HEK293 (cell line): ENCODE data around the gene ATP5F1D.

Experiments
- CTCF ChIA-PET: fragments of 350-600 bp; formaldehyde crosslinking; extraction: SDS; loops from one replicate; lab custom pipeline; 2021; ENCODE audit warnings: antibody characterized with exemption; lab: Yijun Ruan, JAX
- POLR2A ChIA-PET: fragments of 300-600 bp; formaldehyde crosslinking; extraction: SDS; loops from one replicate; lab custom pipeline; 2020; ENCODE audit warnings: antibody characterized with exemption, inconsistent platforms; lab: Yijun Ruan, JAX
- H3K27ac ChIP-seq: fragments of 200-500 bp; sonication (Bioruptor generic); 2 replicates; pipeline ENCODE4 v1.5.1; 2014; ENCODE audit warnings: low read depth, low read length, control low read depth, inconsistent platforms; ENCODE audit errors: extremely low read depth
- H3K36me3 ChIP-seq, 2 experiments: fragments of 200-500 bp in 1 of 2; sonication (Bioruptor generic) in 1 of 2; 1 replicate in 1 of 2; 2 replicates in 1 of 2; pipeline ENCODE4 v1.5.1; 2014 to 2017; ENCODE audit warnings: inconsistent platforms in 2 of 2, low read length in 2 of 2; ENCODE audit not compliant: control insufficient read depth in 2 of 2, insufficient read depth in 1 of 2
- H3K4me1 ChIP-seq: fragments of 200-500 bp; sonication (Bioruptor generic); 2 replicates; pipeline ENCODE4 v1.5.1; 2014; ENCODE audit warnings: mild to moderate bottlenecking, low read length, inconsistent platforms; ENCODE audit not compliant: control insufficient read depth, insufficient read depth
- H3K4me3 ChIP-seq: 2 replicates; pipeline ENCODE4 v1.5.1; 2011; ENCODE audit warnings: low read depth, mild to moderate bottlenecking, control low read depth, low read length, moderate library complexity
- H3K9me3 ChIP-seq: fragments of 200-500 bp; sonication (Bioruptor generic); 2 replicates; pipeline ENCODE4 v1.5.1; 2014; ENCODE audit warnings: low read depth, low read length, inconsistent platforms; ENCODE audit not compliant: control insufficient read depth, insufficient read depth
- GLI2 ChIP-seq: fragments of 450-650 bp; formaldehyde crosslinking; IDR thresholded peaks from 2 replicates; pipeline ENCODE4; 2017; ENCODE audit warnings: missing biosample characterization, missing genetic modification characterization, low read depth, borderline replicate concordance
- GLIS1 ChIP-seq: fragments of 450-650 bp; formaldehyde crosslinking; IDR thresholded peaks from 2 replicates; pipeline ENCODE4 v1.5.1; 2016; ENCODE audit warnings: missing biosample characterization, missing genetic modification characterization
- OVOL3 ChIP-seq: fragments of 450-650 bp; formaldehyde crosslinking; IDR thresholded peaks from 2 replicates; pipeline ENCODE4 v1.5.1; 2016; ENCODE audit warnings: missing biosample characterization, missing genetic modification characterization
- SETDB1 ChIP-seq: IDR thresholded peaks from one replicate; pipeline ENCODE4 v1.6.1; 2017; ENCODE audit warnings: mild to moderate bottlenecking, low read length, moderate library complexity, mixed read lengths; ENCODE audit not compliant: insufficient read length
- ZBTB26 ChIP-seq: fragments of 450-650 bp; formaldehyde crosslinking; optimal IDR thresholded peaks from 2 replicates; pipeline ENCODE3; 2016; ENCODE audit warnings: missing biosample characterization, mild to moderate bottlenecking, missing genetic modification characterization
- ZBTB48 ChIP-seq: fragments of 450-650 bp; formaldehyde crosslinking; IDR thresholded peaks from 2 replicates; pipeline ENCODE4 v1.5.1; 2016; ENCODE audit warnings: missing biosample characterization, missing genetic modification characterization
- ZIC2 ChIP-seq: fragments of 450-650 bp; formaldehyde crosslinking; IDR thresholded peaks from 2 replicates; pipeline ENCODE4 v1.5.1; 2016; ENCODE audit warnings: missing biosample characterization, missing genetic modification characterization
- ZNF121 ChIP-seq: fragments of 450-650 bp; formaldehyde crosslinking; IDR thresholded peaks from 2 replicates; pipeline ENCODE4 v1.5.1; 2016; ENCODE audit warnings: missing biosample characterization, missing genetic modification characterization
- ZNF202 ChIP-seq: fragments of 450-650 bp; formaldehyde crosslinking; IDR thresholded peaks from 2 replicates; pipeline ENCODE4 v1.5.1; 2016; ENCODE audit warnings: missing biosample characterization, missing genetic modification characterization, borderline replicate concordance
- ZNF292 ChIP-seq: fragments of 450-650 bp; formaldehyde crosslinking; IDR thresholded peaks from 2 replicates; pipeline ENCODE4 v1.5.1; 2016; ENCODE audit warnings: low read depth, missing biosample characterization, missing genetic modification characterization, borderline replicate concordance
- ZNF324 ChIP-seq: fragments of 450-650 bp; formaldehyde crosslinking; IDR thresholded peaks from 2 replicates; pipeline ENCODE4 v1.5.1; 2016; ENCODE audit warnings: missing biosample characterization, missing genetic modification characterization
- ZNF350 ChIP-seq: fragments of 450-650 bp; formaldehyde crosslinking; IDR thresholded peaks from 2 replicates; pipeline ENCODE4 v1.5.0; 2017; ENCODE audit warnings: missing biosample characterization, mild to moderate bottlenecking, missing genetic modification characterization
- ZNF423 ChIP-seq: fragments of 450-650 bp; formaldehyde crosslinking; IDR thresholded peaks from 2 replicates; pipeline ENCODE4 v1.5.1; 2016; ENCODE audit warnings: missing biosample characterization, missing genetic modification characterization
- ZNF433 ChIP-seq: fragments of 450-650 bp; formaldehyde crosslinking; IDR thresholded peaks from 2 replicates; pipeline ENCODE4 v1.5.1; 2016; ENCODE audit warnings: missing biosample characterization, missing genetic modification characterization, low read depth
- ZNF48 ChIP-seq: fragments of 450-650 bp; formaldehyde crosslinking; IDR thresholded peaks from 2 replicates; pipeline ENCODE4 v1.5.1; 2016; ENCODE audit warnings: missing biosample characterization, missing genetic modification characterization
- ZNF513 ChIP-seq: fragments of 450-650 bp; IDR thresholded peaks from 2 replicates; pipeline ENCODE4 v1.5.1; 2018; ENCODE audit warnings: missing biosample characterization, missing genetic modification characterization
- ZNF544 ChIP-seq: fragments of 450-650 bp; formaldehyde crosslinking; IDR thresholded peaks from 2 replicates; pipeline ENCODE4 v1.5.0; 2017; ENCODE audit warnings: missing biosample characterization, missing genetic modification characterization
- ZSCAN23 ChIP-seq: fragments of 450-650 bp; formaldehyde crosslinking; IDR thresholded peaks from 2 replicates; pipeline ENCODE4 v1.5.1; 2016; ENCODE audit warnings: missing biosample characterization, missing genetic modification characterization
- TF ChIP-seq, protein P1 (sequence below): fragments of 450-650 bp; formaldehyde crosslinking; IDR thresholded peaks from 2 replicates; pipeline ENCODE4 v1.5.1; 2017; ENCODE audit warnings: missing biosample characterization, missing genetic modification characterization
- TF ChIP-seq, protein P2 (sequence below): fragments of 450-650 bp; formaldehyde crosslinking; IDR thresholded peaks from 2 replicates; pipeline ENCODE4 v1.5.1; 2016; ENCODE audit warnings: missing biosample characterization, missing genetic modification characterization
- TF ChIP-seq, protein P3 (sequence below): fragments of 450-650 bp; formaldehyde crosslinking; IDR thresholded peaks from 2 replicates; pipeline ENCODE4 v1.5.1; 2016; ENCODE audit warnings: missing biosample characterization, missing genetic modification characterization, borderline replicate concordance
- TF ChIP-seq, protein P4 (sequence below): fragments of 450-650 bp; formaldehyde crosslinking; IDR thresholded peaks from 2 replicates; pipeline ENCODE4 v1.5.1; 2016; ENCODE audit warnings: missing biosample characterization, missing genetic modification characterization

Gene ATP5F1D

DNA sequence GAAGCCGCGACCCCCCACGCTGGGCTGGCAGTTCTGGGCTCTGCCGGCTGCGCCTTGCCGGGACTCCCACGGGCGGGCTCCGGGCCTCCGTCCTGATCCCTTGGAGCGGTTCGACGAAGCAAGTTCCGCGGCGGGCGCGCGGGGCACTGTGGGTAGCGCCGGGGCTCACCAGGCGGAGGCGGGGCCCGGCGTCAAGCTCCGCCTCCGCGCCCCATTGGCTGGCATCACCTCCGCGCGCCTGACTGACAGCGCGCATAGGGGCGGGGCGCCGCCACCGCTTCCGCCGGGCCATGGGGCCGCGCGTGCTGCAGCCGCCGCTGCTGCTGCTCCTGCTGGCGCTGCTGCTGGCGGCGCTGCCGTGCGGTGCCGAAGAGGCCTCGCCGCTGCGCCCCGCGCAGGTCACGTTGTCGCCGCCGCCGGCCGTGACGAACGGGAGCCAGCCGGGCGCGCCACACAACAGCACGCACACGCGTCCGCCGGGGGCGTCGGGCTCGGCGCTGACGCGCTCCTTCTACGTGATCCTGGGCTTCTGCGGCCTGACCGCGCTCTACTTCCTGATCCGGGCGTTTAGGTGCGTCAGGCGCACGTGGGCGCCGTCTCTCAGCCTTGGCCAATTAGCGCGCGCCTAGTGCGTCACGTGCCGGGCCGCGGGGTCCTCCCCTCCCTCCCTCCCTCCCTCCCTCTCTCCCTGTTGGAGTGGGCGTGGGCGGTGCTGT, 33.9 kb downstream of the ATP5F1D start, which contains the start of gene FAM174C (continued):
- TF ChIP-seq OVOL3 (tag by site-specific recombination) (no peak), ZNF423 (no peak), ZNF48 (no peak), ZNF121 (tag by site-specific recombination) (no peak), GLI2 (tag by site-specific recombination) (no peak), ZSCAN23 (no peak), GLIS1 (0 out of 2 replicates have a peak, but pooled peaks have one; percentile 88), ZNF544 (tag by site-specific recombination) (no peak), ZNF324 (tag by site-specific recombination) (peak; percentile 20; the same call in 1 of the 2 replicates), ZNF513 (tag by site-specific recombination) (peak; percentile 51; the same call in 1 of the 2 replicates), ZBTB26 (tag by site-specific recombination) (peak; percentile 80), ZIC2 (tag by site-specific recombination) (no peak), ZBTB48 (tag by site-specific recombination) (peak; percentile 98), ZNF433 (tag by site-specific recombination) (no peak), SETDB1 (no peak)
- TF ChIP-seq, protein P1, sequence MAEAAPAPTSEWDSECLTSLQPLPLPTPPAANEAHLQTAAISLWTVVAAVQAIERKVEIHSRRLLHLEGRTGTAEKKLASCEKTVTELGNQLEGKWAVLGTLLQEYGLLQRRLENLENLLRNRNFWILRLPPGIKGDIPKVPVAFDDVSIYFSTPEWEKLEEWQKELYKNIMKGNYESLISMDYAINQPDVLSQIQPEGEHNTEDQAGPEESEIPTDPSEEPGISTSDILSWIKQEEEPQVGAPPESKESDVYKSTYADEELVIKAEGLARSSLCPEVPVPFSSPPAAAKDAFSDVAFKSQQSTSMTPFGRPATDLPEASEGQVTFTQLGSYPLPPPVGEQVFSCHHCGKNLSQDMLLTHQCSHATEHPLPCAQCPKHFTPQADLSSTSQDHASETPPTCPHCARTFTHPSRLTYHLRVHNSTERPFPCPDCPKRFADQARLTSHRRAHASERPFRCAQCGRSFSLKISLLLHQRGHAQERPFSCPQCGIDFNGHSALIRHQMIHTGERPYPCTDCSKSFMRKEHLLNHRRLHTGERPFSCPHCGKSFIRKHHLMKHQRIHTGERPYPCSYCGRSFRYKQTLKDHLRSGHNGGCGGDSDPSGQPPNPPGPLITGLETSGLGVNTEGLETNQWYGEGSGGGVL (tag by site-specific recombination), result no peak
- TF ChIP-seq, protein P2, sequence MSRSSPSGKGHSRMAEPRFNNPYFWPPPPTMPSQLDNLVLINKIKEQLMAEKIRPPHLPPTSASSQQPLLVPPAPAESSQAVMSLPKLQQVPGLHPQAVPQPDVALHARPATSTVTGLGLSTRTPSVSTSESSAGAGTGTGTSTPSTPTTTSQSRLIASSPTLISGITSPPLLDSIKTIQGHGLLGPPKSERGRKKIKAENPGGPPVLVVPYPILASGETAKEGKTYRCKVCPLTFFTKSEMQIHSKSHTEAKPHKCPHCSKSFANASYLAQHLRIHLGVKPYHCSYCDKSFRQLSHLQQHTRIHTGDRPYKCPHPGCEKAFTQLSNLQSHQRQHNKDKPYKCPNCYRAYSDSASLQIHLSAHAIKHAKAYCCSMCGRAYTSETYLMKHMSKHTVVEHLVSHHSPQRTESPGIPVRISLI (tag by site-specific recombination), result no peak

- Histone ChIP-seq H3K4me3 (peak overlapping the region; percentile 58), H3K9me3 (no peaks in the 10 kb centered on the region), H3K36me3 (peaks cover 0 to 76% of the 10 kb centered on the region in 2 experiments; a peak in 1 of 3 replicates), H3K27ac (peak overlapping the region; percentile 98), H3K4me1 (peaks cover 8% of the 10 kb centered on the region)
- CTCF ChIA-PET, result no interaction called here
- POLR2A ChIA-PET, result interaction anchor here (0.6 to 3.4 kb wide), 5 partner anchors 10 to 239 kb away, joined by 3 to 28 read pairs (median 6); partner anchors contain the start of gene ATP5F1D
- TF ChIP-seq, protein P3, sequence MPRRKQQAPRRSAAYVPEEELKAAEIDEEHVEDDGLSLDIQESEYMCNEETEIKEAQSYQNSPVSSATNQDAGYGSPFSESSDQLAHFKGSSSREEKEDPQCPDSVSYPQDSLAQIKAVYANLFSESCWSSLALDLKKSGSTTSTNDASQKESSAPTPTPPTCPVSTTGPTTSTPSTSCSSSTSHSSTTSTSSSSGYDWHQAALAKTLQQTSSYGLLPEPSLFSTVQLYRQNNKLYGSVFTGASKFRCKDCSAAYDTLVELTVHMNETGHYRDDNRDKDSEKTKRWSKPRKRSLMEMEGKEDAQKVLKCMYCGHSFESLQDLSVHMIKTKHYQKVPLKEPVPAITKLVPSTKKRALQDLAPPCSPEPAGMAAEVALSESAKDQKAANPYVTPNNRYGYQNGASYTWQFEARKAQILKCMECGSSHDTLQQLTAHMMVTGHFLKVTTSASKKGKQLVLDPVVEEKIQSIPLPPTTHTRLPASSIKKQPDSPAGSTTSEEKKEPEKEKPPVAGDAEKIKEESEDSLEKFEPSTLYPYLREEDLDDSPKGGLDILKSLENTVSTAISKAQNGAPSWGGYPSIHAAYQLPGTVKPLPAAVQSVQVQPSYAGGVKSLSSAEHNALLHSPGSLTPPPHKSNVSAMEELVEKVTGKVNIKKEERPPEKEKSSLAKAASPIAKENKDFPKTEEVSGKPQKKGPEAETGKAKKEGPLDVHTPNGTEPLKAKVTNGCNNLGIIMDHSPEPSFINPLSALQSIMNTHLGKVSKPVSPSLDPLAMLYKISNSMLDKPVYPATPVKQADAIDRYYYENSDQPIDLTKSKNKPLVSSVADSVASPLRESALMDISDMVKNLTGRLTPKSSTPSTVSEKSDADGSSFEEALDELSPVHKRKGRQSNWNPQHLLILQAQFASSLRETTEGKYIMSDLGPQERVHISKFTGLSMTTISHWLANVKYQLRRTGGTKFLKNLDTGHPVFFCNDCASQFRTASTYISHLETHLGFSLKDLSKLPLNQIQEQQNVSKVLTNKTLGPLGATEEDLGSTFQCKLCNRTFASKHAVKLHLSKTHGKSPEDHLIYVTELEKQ, result no peak
- TF ChIP-seq ZNF350 (tag by site-specific recombination), result no peak
- no peak for TF ChIP-seq ZNF292 (tag by site-specific recombination)
- peak; percentile 54 for TF ChIP-seq ZBTB26 (tag by site-specific recombination)
- TF ChIP-seq ZNF202 (tag by site-specific recombination), result no peak
- TF ChIP-seq, protein P4, sequence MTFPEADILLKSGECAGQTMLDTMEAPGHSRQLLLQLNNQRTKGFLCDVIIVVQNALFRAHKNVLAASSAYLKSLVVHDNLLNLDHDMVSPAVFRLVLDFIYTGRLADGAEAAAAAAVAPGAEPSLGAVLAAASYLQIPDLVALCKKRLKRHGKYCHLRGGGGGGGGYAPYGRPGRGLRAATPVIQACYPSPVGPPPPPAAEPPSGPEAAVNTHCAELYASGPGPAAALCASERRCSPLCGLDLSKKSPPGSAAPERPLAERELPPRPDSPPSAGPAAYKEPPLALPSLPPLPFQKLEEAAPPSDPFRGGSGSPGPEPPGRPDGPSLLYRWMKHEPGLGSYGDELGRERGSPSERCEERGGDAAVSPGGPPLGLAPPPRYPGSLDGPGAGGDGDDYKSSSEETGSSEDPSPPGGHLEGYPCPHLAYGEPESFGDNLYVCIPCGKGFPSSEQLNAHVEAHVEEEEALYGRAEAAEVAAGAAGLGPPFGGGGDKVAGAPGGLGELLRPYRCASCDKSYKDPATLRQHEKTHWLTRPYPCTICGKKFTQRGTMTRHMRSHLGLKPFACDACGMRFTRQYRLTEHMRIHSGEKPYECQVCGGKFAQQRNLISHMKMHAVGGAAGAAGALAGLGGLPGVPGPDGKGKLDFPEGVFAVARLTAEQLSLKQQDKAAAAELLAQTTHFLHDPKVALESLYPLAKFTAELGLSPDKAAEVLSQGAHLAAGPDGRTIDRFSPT (tag by site-specific recombination), result peak; percentile 92
Measured at GRCh38 chr19:1275976-1276627, 34.6 kb downstream of the ATP5F1D start.
